SU-DHL-6 (cell line): ENCODE measurements around the gene WDR35.

Source experiments
- H2AFZ ChIP-seq: fragments of 200-600 bp; sonication (generic); 2 replicates; pipeline ENCODE4 v1.6.1; 2014; ENCODE audit warnings: low read depth, mild to moderate bottlenecking, moderate library complexity, mixed read lengths, antibody characterized with exemption, low read length; ENCODE audit not compliant: severe bottlenecking
- H3F3A ChIP-seq: fragments of 200-600 bp; shearing (Covaris generic); 2 replicates; pipeline ENCODE4 v1.6.0; 2016; ENCODE audit warnings: antibody characterized with exemption, mild to moderate bottlenecking; ENCODE audit not compliant: insufficient read depth
- H3K27ac ChIP-seq: fragments of 200-600 bp; sonication (generic); 2 replicates; pipeline ENCODE4 v1.5.1; 2016; ENCODE audit warnings: low read depth, mild to moderate bottlenecking, low read length, moderate library complexity, mixed read lengths
- H3K27me3 ChIP-seq: fragments of 200-600 bp; sonication (generic), shearing (Covaris generic); 2 replicates; pipeline ENCODE4 v1.6.0; 2014; ENCODE audit warnings: mild to moderate bottlenecking, low read length
- H3K36me3 ChIP-seq: fragments of 200-600 bp; sonication (generic); 2 replicates; pipeline ENCODE4 v1.6.1; 2014; ENCODE audit warnings: mild to moderate bottlenecking, low read length, mixed read lengths
- H3K4me2 ChIP-seq: fragments of 300-600, 200-600 bp; shearing (Covaris generic), sonication (generic); 2 replicates; pipeline ENCODE4 v1.6.0; 2014; ENCODE audit warnings: low read length, low read depth, mild to moderate bottlenecking; ENCODE audit not compliant: poor library complexity, severe bottlenecking
- H3K4me3 ChIP-seq: fragments of 200-600 bp; sonication (generic); 2 replicates; pipeline ENCODE4 v1.5.1; 2014; ENCODE audit warnings: antibody characterized with exemption, low read length, mild to moderate bottlenecking, mixed read lengths; ENCODE audit not compliant: insufficient read depth, poor library complexity, severe bottlenecking
- H3K79me2 ChIP-seq: fragments of 200-600 bp; sonication (generic); 2 replicates; pipeline ENCODE4 v1.6.1; 2014; ENCODE audit warnings: mild to moderate bottlenecking, low read length, moderate library complexity; ENCODE audit not compliant: insufficient read depth
- H3K9ac ChIP-seq: fragments of 200-600 bp; sonication (generic); 2 replicates; pipeline ENCODE4 v1.7.0; 2014; ENCODE audit warnings: mild to moderate bottlenecking, low read length
- H3K9me2 ChIP-seq: fragments of 200-600 bp; sonication (generic); replicated peaks from 2 replicates; pipeline ENCODE4 v1.6.1; 2014; ENCODE audit warnings: low read length; ENCODE audit not compliant: insufficient read depth
- H3K9me3 ChIP-seq: fragments of 200-600 bp; sonication (generic); 2 replicates; pipeline ENCODE4 v1.6.1; 2014; ENCODE audit warnings: low read length, mixed read lengths; ENCODE audit not compliant: insufficient read depth
- H4K20me1 ChIP-seq: fragments of 200-600 bp; sonication (generic); 2 replicates; pipeline ENCODE4 v1.6.1; 2014; ENCODE audit warnings: low read depth, mild to moderate bottlenecking, antibody characterized with exemption, low read length, moderate library complexity, mixed read lengths
- EZH2phosphoT487 ChIP-seq: fragments of 200-600 bp; sonication (generic), shearing (Covaris generic); conservative IDR thresholded peaks from 2 replicates; pipeline ENCODE4 v1.6.1; 2018; ENCODE audit warnings: mild to moderate bottlenecking, antibody characterized with exemption, low read length, moderate library complexity, mixed read lengths
- TF ChIP-seq, protein P1 (sequence below): fragments of 200-600 bp; sonication (generic); IDR thresholded peaks from one replicate; pipeline ENCODE4 v1.5.1; 2017; ENCODE audit warnings: antibody characterized with exemption, mild to moderate bottlenecking, low read length, moderate library complexity; ENCODE audit not compliant: insufficient read depth, poor library complexity, severe bottlenecking

Gene WDR35

DNA sequence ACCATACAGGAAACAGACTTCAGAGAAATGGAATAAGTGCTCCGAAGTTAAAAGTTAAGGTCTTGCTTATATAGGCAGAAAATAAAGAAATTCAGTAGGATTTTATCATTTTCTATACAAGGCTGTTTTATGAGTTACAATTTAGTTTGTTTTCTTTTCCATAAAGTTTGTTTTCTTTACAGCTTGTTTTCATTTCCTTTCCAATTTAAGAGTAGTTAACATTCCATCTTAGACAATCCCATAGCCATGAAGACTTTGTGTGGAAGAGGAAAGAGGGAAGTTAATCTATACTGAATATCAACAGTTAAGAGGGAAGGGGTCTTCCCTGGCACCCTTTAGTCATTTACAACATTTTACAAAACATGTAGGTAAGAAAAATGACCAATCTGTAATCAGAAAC is 114.6 kb downstream of the WDR35 start:
- Histone ChIP-seq H3K4me2 (no peak overlapping the region), H3K27me3 (no peaks in the 10 kb centered on the region), H3F3A (no peaks in the 10 kb centered on the region), H3K36me3 (no peaks in the 10 kb centered on the region), H3K9ac (no peak overlapping the region), H3K9me3 (no peaks in the 10 kb centered on the region), H3K9me2 (no peaks in the 10 kb centered on the region), H3K79me2 (no peaks in the 10 kb centered on the region), H2AFZ (no peak overlapping the region), H3K27ac (no peak overlapping the region), H4K20me1 (no peaks in the 10 kb centered on the region), H3K4me3 (no peak overlapping the region)
- TF ChIP-seq EZH2phosphoT487 = no peak
- TF ChIP-seq, protein P1, sequence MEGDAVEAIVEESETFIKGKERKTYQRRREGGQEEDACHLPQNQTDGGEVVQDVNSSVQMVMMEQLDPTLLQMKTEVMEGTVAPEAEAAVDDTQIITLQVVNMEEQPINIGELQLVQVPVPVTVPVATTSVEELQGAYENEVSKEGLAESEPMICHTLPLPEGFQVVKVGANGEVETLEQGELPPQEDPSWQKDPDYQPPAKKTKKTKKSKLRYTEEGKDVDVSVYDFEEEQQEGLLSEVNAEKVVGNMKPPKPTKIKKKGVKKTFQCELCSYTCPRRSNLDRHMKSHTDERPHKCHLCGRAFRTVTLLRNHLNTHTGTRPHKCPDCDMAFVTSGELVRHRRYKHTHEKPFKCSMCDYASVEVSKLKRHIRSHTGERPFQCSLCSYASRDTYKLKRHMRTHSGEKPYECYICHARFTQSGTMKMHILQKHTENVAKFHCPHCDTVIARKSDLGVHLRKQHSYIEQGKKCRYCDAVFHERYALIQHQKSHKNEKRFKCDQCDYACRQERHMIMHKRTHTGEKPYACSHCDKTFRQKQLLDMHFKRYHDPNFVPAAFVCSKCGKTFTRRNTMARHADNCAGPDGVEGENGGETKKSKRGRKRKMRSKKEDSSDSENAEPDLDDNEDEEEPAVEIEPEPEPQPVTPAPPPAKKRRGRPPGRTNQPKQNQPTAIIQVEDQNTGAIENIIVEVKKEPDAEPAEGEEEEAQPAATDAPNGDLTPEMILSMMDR = no peak

DNA sequence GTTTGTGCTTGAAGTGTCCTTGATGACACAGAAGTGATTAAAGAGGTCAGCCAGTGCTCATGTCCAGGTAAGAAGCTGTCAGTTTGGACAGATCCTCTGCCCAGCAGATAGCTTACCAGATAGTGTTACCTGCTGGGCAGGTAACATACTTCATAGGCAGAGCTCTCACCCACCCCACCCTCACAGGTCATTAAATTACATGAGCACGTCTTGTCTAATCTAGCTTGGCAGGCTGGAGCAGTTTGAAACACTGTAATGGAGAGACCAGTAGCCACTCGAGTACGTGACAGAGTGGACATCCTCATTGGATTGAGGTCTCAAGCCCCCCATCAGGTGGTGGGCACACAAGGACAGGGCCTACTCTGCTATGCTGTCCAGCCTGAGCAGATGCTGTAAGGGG is 115.2 kb downstream of the WDR35 start:
- Histone ChIP-seq H3K9me2 (no peaks in the 10 kb centered on the region), H3K4me3 (no peak overlapping the region), H2AFZ (no peak overlapping the region), H3K27ac (no peak overlapping the region), H3K4me2 (no peak overlapping the region), H3K27me3 (no peaks in the 10 kb centered on the region), H3F3A (no peaks in the 10 kb centered on the region), H4K20me1 (no peaks in the 10 kb centered on the region), H3K9me3 (no peaks in the 10 kb centered on the region), H3K9ac (no peak overlapping the region), H3K79me2 (no peaks in the 10 kb centered on the region), H3K36me3 (no peaks in the 10 kb centered on the region)
- no peak for TF ChIP-seq EZH2phosphoT487
- TF ChIP-seq, protein P1 = no peak

DNA sequence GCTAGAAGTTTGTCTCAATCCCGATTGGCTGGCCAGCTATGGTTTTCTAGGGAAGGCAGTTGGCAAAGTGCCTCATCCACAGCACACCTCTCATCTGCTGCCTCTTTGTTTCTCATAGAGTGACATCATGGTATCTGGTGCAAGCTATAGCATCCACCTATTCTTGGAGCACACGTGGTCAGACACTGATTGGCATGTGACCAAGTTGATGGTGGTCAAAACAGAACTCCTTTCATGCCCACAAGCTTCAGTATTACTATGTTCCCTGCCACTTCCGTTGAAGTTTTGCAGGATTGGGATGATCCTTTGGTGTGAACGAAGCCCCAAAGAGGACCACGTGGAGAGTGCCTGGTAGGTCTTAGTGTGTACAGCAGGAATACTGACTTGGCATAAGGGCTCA is 116.9 kb downstream of the WDR35 start:
- Histone ChIP-seq H3K27me3 (no peaks in the 10 kb centered on the region), H3K9me2 (no peaks in the 10 kb centered on the region), H3K9ac (no peak overlapping the region), H2AFZ (no peak overlapping the region), H3F3A (no peaks in the 10 kb centered on the region), H3K9me3 (no peaks in the 10 kb centered on the region), H3K36me3 (no peaks in the 10 kb centered on the region), H3K27ac (no peak overlapping the region), H3K4me2 (no peak overlapping the region), H3K4me3 (no peak overlapping the region), H4K20me1 (no peaks in the 10 kb centered on the region), H3K79me2 (no peaks in the 10 kb centered on the region)
- no peak for TF ChIP-seq EZH2phosphoT487

DNA sequence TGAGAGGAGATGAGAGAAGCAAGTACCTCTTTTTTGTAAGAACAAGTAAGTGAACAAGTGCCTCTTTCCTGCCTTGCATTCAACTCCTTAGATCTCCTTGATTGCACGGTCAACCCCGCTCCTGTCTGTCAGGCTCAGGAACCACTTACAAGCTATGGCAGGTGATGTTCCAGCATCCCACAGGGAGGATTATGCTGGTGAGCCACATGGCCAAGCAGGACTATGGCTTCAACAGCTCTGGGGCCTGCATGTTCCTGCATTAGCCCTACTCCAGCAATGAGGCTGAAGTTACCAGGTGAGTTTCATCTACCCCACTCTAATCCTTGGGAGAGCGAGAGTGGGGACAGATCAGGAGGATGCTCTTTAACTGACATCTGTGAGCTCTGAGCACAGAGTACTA is 117.6 kb downstream of the WDR35 start:
- Histone ChIP-seq H3K9me3 (no peaks in the 10 kb centered on the region), H3K79me2 (no peaks in the 10 kb centered on the region), H3K4me3 (no peak overlapping the region), H3K4me2 (no peak overlapping the region), H3K27ac (no peak overlapping the region), H3K9ac (no peak overlapping the region), H3K27me3 (no peaks in the 10 kb centered on the region), H2AFZ (no peak overlapping the region), H4K20me1 (no peaks in the 10 kb centered on the region), H3F3A (no peaks in the 10 kb centered on the region), H3K36me3 (no peaks in the 10 kb centered on the region), H3K9me2 (no peaks in the 10 kb centered on the region)
- TF ChIP-seq, protein P1 = no peak
- TF ChIP-seq EZH2phosphoT487 = no peak
